Tibial nerve (tissue), 4 donors: ENCODE measurements around the gene AFAP1. TPM values are rescaled to one million over a fixed set of nuclear protein-coding genes. Genes with fewer than 3 reads are reported as not detected.

Experiments used
- DNase-seq, 2 donors: peaks; one replicate each; pipeline ENCODE4 v3.0.0-alpha.2; 2019; ENCODE audit warnings: low spot score in 2 of 2
- H3K27ac ChIP-seq, 4 donors: fragments of 200-600 bp; sonication (generic) in 3 of 4; one replicate each; pipeline ENCODE4 v1.5.1; 2017 to 2019; ENCODE audit warnings: mild to moderate bottlenecking in 1 of 4
- H3K27me3 ChIP-seq, 2 donors: fragments of 200-600 bp; sonication (generic) in 1 of 2; one replicate each; pipeline versions ENCODE4 v1.5.1 to v1.6.0; 2017 to 2019
- H3K36me3 ChIP-seq, 3 donors: fragments of 200-600 bp; sonication (generic); one replicate each; pipeline ENCODE4 v1.5.1; 2018 to 2019
- H3K4me1 ChIP-seq, 4 donors: fragments of 200-600 bp; sonication (generic) in 3 of 4; one replicate each; pipeline ENCODE4 v1.5.1; 2017 to 2019
- H3K4me3 ChIP-seq, 4 donors: fragments of 200-600 bp; sonication (generic) in 3 of 4; one replicate each; pipeline ENCODE4 v1.5.1; 2017 to 2019; ENCODE audit warnings: mild to moderate bottlenecking in 1 of 4, moderate library complexity in 1 of 4
- H3K9me3 ChIP-seq, 4 donors: fragments of 200-600 bp; sonication (generic) in 3 of 4; one replicate each; pipeline ENCODE4 v1.5.1; 2017 to 2019
- CTCF ChIP-seq, 5 experiments: fragments of 200-600 bp in 3 of 5; fragments of 450-650 bp in 2 of 5; sonication (generic) in 3 of 5; IDR thresholded peaks; one replicate each; pipeline ENCODE4 v1.5.1; 2016 to 2019; ENCODE audit warnings: antibody characterized with exemption in 5 of 5, mild to moderate bottlenecking in 3 of 5, moderate library complexity in 2 of 5
- EP300 ChIP-seq, 2 donors: sonication (generic); formaldehyde crosslinking; IDR thresholded peaks; one replicate each; pipeline ENCODE4 v1.6.1; 2017; ENCODE audit warnings: antibody characterized with exemption in 2 of 2, mild to moderate bottlenecking in 1 of 2
- POLR2A ChIP-seq, 2 donors: fragments of 450-650 bp; IDR thresholded peaks; one replicate each; pipeline ENCODE4 v1.6.1; 2017; ENCODE audit warnings: antibody characterized with exemption in 2 of 2, mild to moderate bottlenecking in 2 of 2, moderate library complexity in 2 of 2
- WGBS, 2 donors: methylation state at CpG; one replicate each; pipeline ENCODE4 v1.1.5; 2018; 5-methylcytosine and 5-hydroxymethylcytosine counted together
- total RNA-seq, 4 donors: library from RNA; depleted of rRNA; stranded (reverse); fragments of >200 nt; gene quantifications; one replicate each; pipeline ENCODE4 v1.1.0, GENCODE V29; 2016

AFAP1 gene
- total RNA-seq, 4 donors from 2014 or later = 23.2 to 34.9 (median 32.1) TPM

- Histone ChIP-seq H3K9me3 (no peaks in the 10 kb centered on the region), H3K27me3 (no peaks in the 10 kb centered on the region), H3K4me1 (peaks cover 0 to 56% (median 4%) of the 10 kb centered on the region in 4 donors), H3K36me3 (no peaks in the 10 kb centered on the region), H3K27ac (no peak overlapping the region), H3K4me3 (no peak overlapping the region)
- TF ChIP-seq EP300 (IDR thresholded peaks at IDR 0.05) (no peak), CTCF (IDR thresholded peaks at IDR 0.05) (no peak), POLR2A (IDR thresholded peaks at IDR 0.05) (no peak)
- DNase-seq = no peak
- WGBS, 2 donors = 73 to 74% methylated on average over 7 of the region's 7 CpGs
Observed at GRCh38 chr4:7880683-7881082, 59.0 kb downstream of the AFAP1 start.

- 74 to 81% methylated on average over 6 of the region's 6 CpGs for WGBS, 2 donors
- DNase-seq = no peak
- Histone ChIP-seq H3K9me3 (peaks cover 0 to under 1% (median 0%) of the 10 kb centered on the region in 4 donors), H3K36me3 (no peaks in the 10 kb centered on the region), H3K4me1 (peaks cover 0 to 55% (median 4%) of the 10 kb centered on the region in 4 donors), H3K27me3 (no peaks in the 10 kb centered on the region), H3K27ac (peak overlapping the region in 1 of 4 donors; percentile 34), H3K4me3 (no peak overlapping the region)
- no peak for TF ChIP-seq CTCF (IDR thresholded peaks at IDR 0.05)
- TF ChIP-seq EP300 (IDR thresholded peaks at IDR 0.05) = no peak
- TF ChIP-seq POLR2A (IDR thresholded peaks at IDR 0.05) = no peak
Observed at GRCh38 chr4:7879127-7879526, 60.5 kb downstream of the AFAP1 start.

GRCh38 chr4:7878323-7878722 is 61.3 kb downstream of the AFAP1 start:
- peak overlapping the region in 2 of 4 donors; percentile 34 to 45 for H3K27ac ChIP-seq
- TF ChIP-seq CTCF (IDR thresholded peaks at IDR 0.05) (no peak), EP300 (IDR thresholded peaks at IDR 0.05) (no peak), POLR2A (IDR thresholded peaks at IDR 0.05) (no peak)
- no peaks in the 10 kb centered on the region for H3K27me3 ChIP-seq
- WGBS, 2 donors = 59 to 64% methylated on average over 6 of the region's 6 CpGs
- H3K4me3 ChIP-seq = no peak overlapping the region
- H3K9me3 ChIP-seq = peaks cover 0 to 5% (median 0%) of the 10 kb centered on the region in 4 donors
- no peaks in the 10 kb centered on the region for H3K36me3 ChIP-seq
- peaks cover 0 to 52% (median 4%) of the 10 kb centered on the region in 4 donors for H3K4me1 ChIP-seq
- DNase-seq = no peak

GRCh38 chr4:7877176-7877575 is 62.5 kb downstream of the AFAP1 start:
- H3K27me3 ChIP-seq = no peaks in the 10 kb centered on the region
- 53 to 57% methylated on average over 6 of the region's 6 CpGs for WGBS, 2 donors
- DNase-seq = no peak
- H3K36me3 ChIP-seq = no peaks in the 10 kb centered on the region
- peak overlapping the region in 2 of 4 donors; percentile 12 to 49 for H3K27ac ChIP-seq
- H3K4me3 ChIP-seq = no peak overlapping the region
- TF ChIP-seq CTCF (IDR thresholded peaks at IDR 0.05) (no peak), POLR2A (IDR thresholded peaks at IDR 0.05) (no peak), EP300 (IDR thresholded peaks at IDR 0.05) (no peak)
- H3K9me3 ChIP-seq = peaks cover 0 to 5% (median 0%) of the 10 kb centered on the region in 4 donors
- H3K4me1 ChIP-seq = peaks cover 0 to 56% (median 4%) of the 10 kb centered on the region in 4 donors

- H3K36me3 ChIP-seq = no peaks in the 10 kb centered on the region
- H3K9me3 ChIP-seq = peaks cover 0 to 5% (median 0%) of the 10 kb centered on the region in 4 donors
- peak overlapping the region in 2 of 4 donors; percentile 38 to 49 for H3K27ac ChIP-seq
- no peak for DNase-seq
- WGBS, 2 donors = 39 to 44% methylated on average over 14 to 15 of the region's 15 CpGs
- peaks cover 0 to 64% (median 11%) of the 10 kb centered on the region in 4 donors for H3K4me1 ChIP-seq
- H3K27me3 ChIP-seq = no peaks in the 10 kb centered on the region
- no peak for TF ChIP-seq POLR2A (IDR thresholded peaks at IDR 0.05)
- no peak for TF ChIP-seq CTCF (IDR thresholded peaks at IDR 0.05)
- TF ChIP-seq EP300 (IDR thresholded peaks at IDR 0.05) = no peak
- no peak overlapping the region for H3K4me3 ChIP-seq
Observed at GRCh38 chr4:7876201-7876875, 63.3 kb downstream of the AFAP1 start.
